Gastroesophageal sphincter (tissue), 3 donors: ENCODE data around the gene AFF2.

Source experiments
- POLR2AphosphoS5 ChIP-seq: sonication (generic); formaldehyde crosslinking; IDR thresholded peaks from one replicate; pipeline ENCODE4 v1.6.1; 2017; ENCODE audit warnings: antibody characterized with exemption
- TF ChIP-seq, protein P1 (sequence below), 4 experiments: fragments of 200-600 bp in 2 of 4; fragments of 450-650 bp in 2 of 4; sonication (generic) in 1 of 4; IDR thresholded peaks; one replicate each; pipeline ENCODE4 v1.5.1; 2017 to 2019; ENCODE audit warnings: antibody characterized with exemption in 4 of 4, mild to moderate bottlenecking in 2 of 4, moderate library complexity in 2 of 4

DNA sequence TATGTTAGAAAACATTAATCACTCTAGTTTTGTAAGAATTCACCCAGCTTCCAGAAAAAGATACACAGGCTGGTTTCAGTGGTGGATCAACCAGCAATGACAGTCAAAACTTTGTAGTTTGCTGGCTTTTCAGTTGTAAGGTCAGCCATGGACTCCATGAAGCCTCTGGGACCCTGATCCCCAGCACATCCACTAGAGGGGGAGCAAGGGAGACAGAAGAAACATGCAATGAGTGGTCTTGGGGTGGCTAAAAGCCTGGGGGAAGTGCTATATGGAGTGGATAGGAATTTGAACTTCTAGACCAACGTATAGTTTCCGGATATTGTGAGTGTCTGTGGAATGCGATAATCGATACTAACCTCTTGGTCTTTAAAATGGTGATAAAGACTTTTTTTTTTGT lies 72.7 kb downstream of the AFF2 start:
- TF ChIP-seq POLR2AphosphoS5: no peak
- TF ChIP-seq, protein P1, sequence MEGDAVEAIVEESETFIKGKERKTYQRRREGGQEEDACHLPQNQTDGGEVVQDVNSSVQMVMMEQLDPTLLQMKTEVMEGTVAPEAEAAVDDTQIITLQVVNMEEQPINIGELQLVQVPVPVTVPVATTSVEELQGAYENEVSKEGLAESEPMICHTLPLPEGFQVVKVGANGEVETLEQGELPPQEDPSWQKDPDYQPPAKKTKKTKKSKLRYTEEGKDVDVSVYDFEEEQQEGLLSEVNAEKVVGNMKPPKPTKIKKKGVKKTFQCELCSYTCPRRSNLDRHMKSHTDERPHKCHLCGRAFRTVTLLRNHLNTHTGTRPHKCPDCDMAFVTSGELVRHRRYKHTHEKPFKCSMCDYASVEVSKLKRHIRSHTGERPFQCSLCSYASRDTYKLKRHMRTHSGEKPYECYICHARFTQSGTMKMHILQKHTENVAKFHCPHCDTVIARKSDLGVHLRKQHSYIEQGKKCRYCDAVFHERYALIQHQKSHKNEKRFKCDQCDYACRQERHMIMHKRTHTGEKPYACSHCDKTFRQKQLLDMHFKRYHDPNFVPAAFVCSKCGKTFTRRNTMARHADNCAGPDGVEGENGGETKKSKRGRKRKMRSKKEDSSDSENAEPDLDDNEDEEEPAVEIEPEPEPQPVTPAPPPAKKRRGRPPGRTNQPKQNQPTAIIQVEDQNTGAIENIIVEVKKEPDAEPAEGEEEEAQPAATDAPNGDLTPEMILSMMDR (IDR thresholded peaks at IDR 0.05): no peak
